ENCODE data around the gene CYP21A2. TPM values are rescaled to one million over a fixed set of nuclear protein-coding genes. Genes with fewer than 3 reads are reported as not detected.

The CYP21A2 gene
- total and polyA plus RNA-seq, 4 donors = 2.2 to 3.6 (median 2.3) TPM; not detected in 1

- DNase-seq (no peak), ATAC-seq (ENCODE audit: low FRiP score) (peak; percentile 16)
- Histone ChIP-seq H3K4me3 (ENCODE audit: low read length in 2 of 2) (no peak overlapping the region), H3K4me1 (ENCODE audit: control insufficient read depth in 1 of 2, insufficient read depth in 2 of 2, low read length in 2 of 2) (no peaks in the 10 kb centered on the region), H3K9me3 (ENCODE audit: control insufficient read depth, low read length) (no peaks in the 10 kb centered on the region), H3K27ac (ENCODE audit: low read depth in 1 of 2, low read length in 2 of 2) (no peak overlapping the region), H3K27me3 (ENCODE audit: control insufficient read depth in 1 of 2, insufficient read depth in 2 of 2, low read length in 1 of 2) (no peaks in the 10 kb centered on the region), H3K36me3 (ENCODE audit: control insufficient read depth in 1 of 2, insufficient read depth in 2 of 2, low read length in 1 of 2) (no peaks in the 10 kb centered on the region)
- intact Hi-C loops (cut with DNase I) = no loop called here
- 63 to 76% methylated on average over 20 to 24 of the region's 24 CpGs for WGBS, 2 donors
Observed at GRCh38 chr6:32069878-32070515, 31.8 kb downstream of the CYP21A2 start.

DNA sequence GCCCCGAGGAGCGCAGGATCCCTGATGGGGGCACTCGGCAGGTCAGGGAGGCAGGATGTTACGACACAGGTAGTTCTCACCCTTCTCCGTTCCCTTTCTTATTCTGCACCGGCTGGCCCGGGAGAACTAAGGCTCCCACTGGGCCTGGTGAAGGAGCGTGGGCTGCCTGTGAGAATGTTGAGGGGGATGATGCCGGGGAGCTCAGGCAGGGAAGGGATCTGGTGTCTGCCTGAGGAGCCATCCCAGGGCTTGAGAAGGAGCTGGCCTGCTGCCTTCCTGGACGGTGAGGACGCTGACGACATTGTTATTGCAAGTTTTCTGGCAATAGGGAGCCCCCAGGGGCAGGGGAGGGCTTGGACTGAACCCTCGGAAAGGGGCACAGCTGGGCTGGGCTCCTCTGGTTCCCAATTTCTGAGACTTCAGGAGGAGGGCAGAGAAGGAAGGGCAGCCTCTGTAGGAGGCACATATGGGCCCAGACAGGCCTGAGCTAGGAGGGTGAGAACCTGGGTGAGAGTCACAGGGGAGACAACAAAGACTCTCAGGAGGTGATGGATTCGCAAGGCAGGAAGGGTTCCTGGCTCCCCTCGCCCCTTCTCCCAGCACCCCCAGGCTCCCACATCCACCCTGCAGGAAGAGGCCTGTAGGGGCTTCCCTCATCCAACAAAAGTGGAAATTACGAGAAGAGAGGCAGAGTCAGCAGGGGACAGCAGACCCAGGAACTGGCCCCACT, 32.8 kb downstream of the CYP21A2 start:
- intact Hi-C loops (cut with DNase I) = no loop called here
- no peaks in the 10 kb centered on the region for H3K4me1 ChIP-seq (ENCODE audit: control insufficient read depth in 1 of 2, insufficient read depth in 2 of 2, low read length in 2 of 2)
- H3K4me3 ChIP-seq (ENCODE audit: low read length in 2 of 2) = no peak overlapping the region
- no peaks in the 10 kb centered on the region for H3K27me3 ChIP-seq (ENCODE audit: control insufficient read depth in 1 of 2, insufficient read depth in 2 of 2, low read length in 1 of 2)
- DNase-seq (peak; percentile 72 to 84), ATAC-seq (ENCODE audit: low FRiP score) (peak; percentile 81)
- 24 to 32% methylated on average over 16 of the region's 16 CpGs for WGBS, 2 donors
- H3K27ac ChIP-seq (ENCODE audit: low read depth in 1 of 2, low read length in 2 of 2) = peak overlapping the region in 1 of 2 donors; percentile 5
- H3K36me3 ChIP-seq (ENCODE audit: control insufficient read depth in 1 of 2, insufficient read depth in 2 of 2, low read length in 1 of 2) = no peaks in the 10 kb centered on the region
- no peaks in the 10 kb centered on the region for H3K9me3 ChIP-seq (ENCODE audit: control insufficient read depth, low read length)

GRCh38 chr6:32073101-32073500, 34.9 kb downstream of the CYP21A2 start:
- H3K36me3 ChIP-seq (ENCODE audit: control insufficient read depth in 1 of 2, insufficient read depth in 2 of 2, low read length in 1 of 2) = no peaks in the 10 kb centered on the region
- ATAC-seq (ENCODE audit: low FRiP score) = no peak

GRCh38 chr6:32073613-32074012, 35.4 kb downstream of the CYP21A2 start:
- H3K36me3 ChIP-seq (ENCODE audit: control insufficient read depth in 1 of 2, insufficient read depth in 2 of 2, low read length in 1 of 2) = no peaks in the 10 kb centered on the region
- 90 to 94% methylated on average over 10 of the region's 10 CpGs for WGBS, 2 donors
- H3K4me3 ChIP-seq (ENCODE audit: low read length in 2 of 2) = no peak overlapping the region
- no peak overlapping the region for H3K27ac ChIP-seq (ENCODE audit: low read depth in 1 of 2, low read length in 2 of 2)
- intact Hi-C loops (cut with DNase I) = no loop called here
- ATAC-seq (ENCODE audit: low FRiP score) (no peak), DNase-seq (no peak)
- no peaks in the 10 kb centered on the region for H3K9me3 ChIP-seq (ENCODE audit: control insufficient read depth, low read length)
- no peaks in the 10 kb centered on the region for H3K27me3 ChIP-seq (ENCODE audit: control insufficient read depth in 1 of 2, insufficient read depth in 2 of 2, low read length in 1 of 2)
- H3K4me1 ChIP-seq (ENCODE audit: control insufficient read depth in 1 of 2, insufficient read depth in 2 of 2, low read length in 2 of 2) = no peaks in the 10 kb centered on the region

More at GRCh38 chr6:32073101-32073500, 34.9 kb downstream of the CYP21A2 start:
- Histone ChIP-seq H3K9me3 (ENCODE audit: control insufficient read depth, low read length) (no peaks in the 10 kb centered on the region), H3K27me3 (ENCODE audit: control insufficient read depth in 1 of 2, insufficient read depth in 2 of 2, low read length in 1 of 2) (no peaks in the 10 kb centered on the region), H3K27ac (ENCODE audit: low read depth in 1 of 2, low read length in 2 of 2) (no peak overlapping the region), H3K4me1 (ENCODE audit: control insufficient read depth in 1 of 2, insufficient read depth in 2 of 2, low read length in 2 of 2) (no peaks in the 10 kb centered on the region), H3K4me3 (ENCODE audit: low read length in 2 of 2) (no peak overlapping the region)
- WGBS, 2 donors = 81 to 85% methylated on average over 3 of the region's 3 CpGs
- intact Hi-C loops (cut with DNase I) = no loop called here
- no peak for DNase-seq

GRCh38 chr6:32074996-32075532, 36.8 kb downstream of the CYP21A2 start:
- H3K9me3 ChIP-seq (ENCODE audit: control insufficient read depth, low read length) = no peaks in the 10 kb centered on the region
- intact Hi-C loops (cut with DNase I) = no loop called here
- H3K4me1 ChIP-seq (ENCODE audit: control insufficient read depth in 1 of 2, insufficient read depth in 2 of 2, low read length in 2 of 2) = no peaks in the 10 kb centered on the region
- ATAC-seq (ENCODE audit: low FRiP score) (no peak), DNase-seq (no peak)
- no peak overlapping the region for H3K27ac ChIP-seq (ENCODE audit: low read depth in 1 of 2, low read length in 2 of 2)
- WGBS, 2 donors = 87 to 90% methylated on average over 8 of the region's 8 CpGs
- H3K36me3 ChIP-seq (ENCODE audit: control insufficient read depth in 1 of 2, insufficient read depth in 2 of 2, low read length in 1 of 2) = no peaks in the 10 kb centered on the region
- H3K27me3 ChIP-seq (ENCODE audit: control insufficient read depth in 1 of 2, insufficient read depth in 2 of 2, low read length in 1 of 2) = no peaks in the 10 kb centered on the region
- no peak overlapping the region for H3K4me3 ChIP-seq (ENCODE audit: low read length in 2 of 2)

GRCh38 chr6:32075781-32076180, 37.6 kb downstream of the CYP21A2 start:
- intact Hi-C loops (cut with DNase I) = no loop called here
- Histone ChIP-seq H3K4me3 (ENCODE audit: low read length in 2 of 2) (no peak overlapping the region), H3K9me3 (ENCODE audit: control insufficient read depth, low read length) (no peaks in the 10 kb centered on the region), H3K27me3 (ENCODE audit: control insufficient read depth in 1 of 2, insufficient read depth in 2 of 2, low read length in 1 of 2) (no peaks in the 10 kb centered on the region), H3K36me3 (ENCODE audit: control insufficient read depth in 1 of 2, insufficient read depth in 2 of 2, low read length in 1 of 2) (no peaks in the 10 kb centered on the region), H3K4me1 (ENCODE audit: control insufficient read depth in 1 of 2, insufficient read depth in 2 of 2, low read length in 2 of 2) (no peaks in the 10 kb centered on the region), H3K27ac (ENCODE audit: low read depth in 1 of 2, low read length in 2 of 2) (no peak overlapping the region)
- no peak for ATAC-seq (ENCODE audit: low FRiP score)
- 74 to 80% methylated on average over 3 of the region's 3 CpGs for WGBS, 2 donors
- DNase-seq = no peak

- 44 to 53% methylated on average over 12 of the region's 12 CpGs for WGBS, 2 donors
- H3K4me3 ChIP-seq (ENCODE audit: low read length in 2 of 2) = no peak overlapping the region
- DNase-seq = peak in 1 of 2 donors; percentile 73
- H3K36me3 ChIP-seq (ENCODE audit: control insufficient read depth in 1 of 2, insufficient read depth in 2 of 2, low read length in 1 of 2) = no peaks in the 10 kb centered on the region
- no peak overlapping the region for H3K27ac ChIP-seq (ENCODE audit: low read depth in 1 of 2, low read length in 2 of 2)
- H3K27me3 ChIP-seq (ENCODE audit: control insufficient read depth in 1 of 2, insufficient read depth in 2 of 2, low read length in 1 of 2) = no peaks in the 10 kb centered on the region
- peaks cover 0 to under 1% of the 10 kb centered on the region in 2 donors for H3K4me1 ChIP-seq (ENCODE audit: control insufficient read depth in 1 of 2, insufficient read depth in 2 of 2, low read length in 2 of 2)
- intact Hi-C loops (cut with DNase I) = no loop called here
- no peak for ATAC-seq (ENCODE audit: low FRiP score)
- H3K9me3 ChIP-seq (ENCODE audit: control insufficient read depth, low read length) = no peaks in the 10 kb centered on the region
Observed at GRCh38 chr6:32076321-32076809, 38.1 kb downstream of the CYP21A2 start.

GRCh38 chr6:32079566-32080290, 41.5 kb downstream of the CYP21A2 start:
- 85 to 86% methylated on average over 7 of the region's 7 CpGs for WGBS, 2 donors
- H3K9me3 ChIP-seq (ENCODE audit: control insufficient read depth, low read length) = no peaks in the 10 kb centered on the region
- H3K4me3 ChIP-seq (ENCODE audit: low read length in 2 of 2) = no peak overlapping the region
- no peak overlapping the region for H3K27ac ChIP-seq (ENCODE audit: low read depth in 1 of 2, low read length in 2 of 2)
- H3K4me1 ChIP-seq (ENCODE audit: control insufficient read depth in 1 of 2, insufficient read depth in 2 of 2, low read length in 2 of 2) = peaks cover 0 to 3% of the 10 kb centered on the region in 2 donors
- ATAC-seq (ENCODE audit: low FRiP score) (no peak), DNase-seq (no peak)
- intact Hi-C loops (cut with DNase I) = no loop called here
- H3K36me3 ChIP-seq (ENCODE audit: control insufficient read depth in 1 of 2, insufficient read depth in 2 of 2, low read length in 1 of 2) = peaks cover 0 to 1% of the 10 kb centered on the region in 2 donors
- H3K27me3 ChIP-seq (ENCODE audit: control insufficient read depth in 1 of 2, insufficient read depth in 2 of 2, low read length in 1 of 2) = no peaks in the 10 kb centered on the region

All from aorta (tissue), 5 donors.